Trophoblast cell (in vitro differentiated cells and primary cell): ENCODE results near the gene CWC22.
"Not testable (repeated sequence)": the region's sequence is repeated elsewhere in the genome, so short reads cannot be mapped to it uniquely, and the experiment has no call there.

Source experiments
- DNase-seq, 2 donors: peaks; one replicate each; pipeline ENCODE4 v3.0.0-alpha.2; 2016
- H2AFZ ChIP-seq: 2 replicates; pipeline ENCODE4 v1.6.1; 2013; ENCODE audit warnings: low read length, moderate library complexity, mild to moderate bottlenecking; ENCODE audit not compliant: insufficient read depth, poor library complexity
- H2AK5ac ChIP-seq: 2 replicates; pipeline ENCODE4 v1.6.1; 2013; ENCODE audit warnings: mild to moderate bottlenecking, low read length
- H2BK120ac ChIP-seq: 2 replicates; pipeline ENCODE4 v1.6.1; 2013; ENCODE audit warnings: low read length, mild to moderate bottlenecking, moderate library complexity; ENCODE audit not compliant: insufficient read depth, poor library complexity
- H2BK12ac ChIP-seq: 2 replicates; pipeline ENCODE4 v1.6.1; 2013; ENCODE audit warnings: mild to moderate bottlenecking, low read length, moderate library complexity
- H2BK5ac ChIP-seq: 2 replicates; pipeline ENCODE4 v1.6.1; 2013; ENCODE audit warnings: low read length, low read depth, moderate library complexity, mild to moderate bottlenecking; ENCODE audit not compliant: poor library complexity
- H3K14ac ChIP-seq: 2 replicates; pipeline ENCODE4 v1.6.1; 2013; ENCODE audit warnings: mild to moderate bottlenecking, low read length
- H3K18ac ChIP-seq: 2 replicates; pipeline ENCODE4 v1.6.1; 2013; ENCODE audit warnings: mild to moderate bottlenecking, low read length
- H3K23ac ChIP-seq: 2 replicates; pipeline ENCODE4 v1.6.1; 2013; ENCODE audit warnings: low read length
- H3K27ac ChIP-seq: 2 replicates; pipeline ENCODE4 v1.5.1; 2013; ENCODE audit warnings: low read depth, mild to moderate bottlenecking, inconsistent platforms, low read length, moderate library complexity
- H3K27me3 ChIP-seq: 2 replicates; pipeline ENCODE4 v1.6.1; 2013; ENCODE audit warnings: inconsistent platforms, mild to moderate bottlenecking, low read length, moderate library complexity; ENCODE audit not compliant: insufficient read depth
- H3K36me3 ChIP-seq, 2 experiments: 1 replicate in 1 of 2; 2 replicates in 1 of 2; pipeline ENCODE4 v1.6.1; 2013; ENCODE audit warnings: low read length in 2 of 2, mild to moderate bottlenecking in 2 of 2, moderate library complexity in 1 of 2; ENCODE audit not compliant: insufficient read depth in 2 of 2, control insufficient read depth in 1 of 2
- H3K4ac ChIP-seq: 2 replicates; pipeline ENCODE4 v1.6.1; 2013; ENCODE audit warnings: low read depth, mild to moderate bottlenecking, low read length, moderate library complexity
- H3K4me1 ChIP-seq, 2 experiments: 1 replicate in 1 of 2; 2 replicates in 1 of 2; pipeline ENCODE4 v1.6.1; 2013; ENCODE audit warnings: low read length in 2 of 2, mild to moderate bottlenecking in 2 of 2, moderate library complexity in 1 of 2; ENCODE audit not compliant: insufficient read depth in 2 of 2, control insufficient read depth in 1 of 2
- H3K4me2 ChIP-seq: 2 replicates; pipeline ENCODE4 v1.6.1; 2013; ENCODE audit warnings: inconsistent platforms, mild to moderate bottlenecking, low read length, moderate library complexity
- H3K4me3 ChIP-seq: 2 replicates; pipeline ENCODE4 v1.5.1; 2013; ENCODE audit warnings: mild to moderate bottlenecking, low read depth, low read length, inconsistent platforms
- H3K79me1 ChIP-seq: one replicate; pipeline ENCODE4 v1.6.1; 2013; ENCODE audit warnings: low read length
- H3K79me2 ChIP-seq: 2 replicates; pipeline ENCODE4 v1.6.1; 2013; ENCODE audit warnings: low read length, mild to moderate bottlenecking; ENCODE audit not compliant: control insufficient read depth, insufficient read depth, poor library complexity
- H3K9ac ChIP-seq: 2 replicates; pipeline ENCODE4 v1.6.1; 2013; ENCODE audit warnings: mild to moderate bottlenecking, low read length
- H3K9me3 ChIP-seq: 2 replicates; pipeline ENCODE4 v1.6.1; 2013; ENCODE audit warnings: low read depth, mild to moderate bottlenecking, control low read depth, inconsistent platforms, low read length; ENCODE audit not compliant: insufficient read depth
- H4K12ac ChIP-seq: 2 replicates; pipeline ENCODE4 v1.6.1; 2013; ENCODE audit warnings: low read depth, mild to moderate bottlenecking, low read length, moderate library complexity
- H4K8ac ChIP-seq: 2 replicates; pipeline ENCODE4 v1.6.1; 2013; ENCODE audit warnings: low read depth, mild to moderate bottlenecking, low read length, moderate library complexity
- H4K91ac ChIP-seq: one replicate; pipeline ENCODE4 v1.6.1; 2013; ENCODE audit warnings: low read depth, mild to moderate bottlenecking, low read length, moderate library complexity
- WGBS: extraction: QIAGEN DNeasy Blood & Tissue Kit; methylation state at CpG from one replicate; pipeline ENCODE4 v1.1.7; 2013; ENCODE audit warnings: missing lambda C conversion rate; ENCODE audit not compliant: insufficient read length, insufficient coverage; ENCODE audit errors: extremely low coverage; 5-methylcytosine and 5-hydroxymethylcytosine counted together

CWC22 gene

DNA sequence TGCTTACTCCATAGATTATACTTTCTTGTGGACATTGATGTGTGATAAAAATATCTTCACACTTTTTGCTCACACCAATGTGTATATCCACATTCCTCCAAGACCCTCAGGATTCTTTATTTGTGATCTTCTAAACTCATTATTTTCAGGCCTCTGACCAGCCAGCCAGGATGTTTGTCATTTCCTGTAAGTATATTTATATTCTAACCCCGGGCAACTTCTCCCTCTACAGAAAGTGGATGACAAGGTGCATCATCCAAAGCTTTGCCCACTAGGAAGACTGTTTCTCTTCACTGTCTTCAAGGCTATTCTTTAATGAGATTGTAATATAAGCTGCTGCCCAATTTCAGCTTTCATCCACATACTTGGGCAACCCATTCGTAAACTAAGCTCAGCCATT lies 3.6 kb upstream of the CWC22 start:
- Histone ChIP-seq H3K27me3 (no peaks in the 10 kb centered on the region), H3K79me1 (peaks cover 7% of the 10 kb centered on the region), H2BK120ac (no peak overlapping the region), H4K8ac (no peak overlapping the region), H3K79me2 (peaks cover 3% of the 10 kb centered on the region), H3K9ac (no peak overlapping the region), H2AK5ac (no peak overlapping the region), H3K4me3 (no peak overlapping the region), H3K27ac (no peak overlapping the region), H3K14ac (no peak overlapping the region), H3K4me2 (no peak overlapping the region), H2AFZ (no peak overlapping the region), H2BK12ac (no peak overlapping the region), H3K9me3 (no peaks in the 10 kb centered on the region), H4K91ac (no peak overlapping the region), H2BK5ac (no peak overlapping the region), H3K23ac (no peak overlapping the region), H4K12ac (no peak overlapping the region), H3K4me1 (no peaks in the 10 kb centered on the region), H3K18ac (no peak overlapping the region), H3K36me3 (no peaks in the 10 kb centered on the region), H3K4ac (no peak overlapping the region)
- no CpG with 5 or more reads among the region's 2 CpGs for WGBS
- DNase-seq: no peak

DNA sequence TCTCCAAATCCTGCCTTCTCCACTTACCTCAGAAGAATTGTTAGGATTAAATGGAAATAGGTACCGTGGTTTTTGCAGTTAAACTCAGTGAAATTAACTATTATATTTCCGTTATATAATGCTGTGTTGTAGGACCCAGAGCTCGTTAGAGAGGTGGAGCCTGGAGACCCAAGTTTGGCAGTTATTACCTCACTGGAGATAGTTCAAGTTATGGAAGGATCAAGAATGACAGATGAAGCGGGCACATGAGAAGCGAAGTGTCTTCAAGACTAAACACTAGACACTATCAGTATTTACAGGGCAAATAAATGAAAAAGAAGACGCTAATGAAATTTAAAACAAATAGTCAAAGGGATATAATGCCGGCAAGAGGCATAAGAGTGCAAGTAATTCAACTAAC lies 866 bp downstream of the CWC22 start:
- no peak overlapping the region for H3K27ac ChIP-seq
- no CpG with 5 or more reads among the region's 7 CpGs for WGBS
- H3K4ac ChIP-seq: peak overlapping the region; percentile 88
- H2BK5ac ChIP-seq: no peak overlapping the region
- peaks cover 7% of the 10 kb centered on the region for H3K79me1 ChIP-seq
- H3K14ac ChIP-seq: no peak overlapping the region
- H2BK12ac ChIP-seq: no peak overlapping the region
- H3K18ac ChIP-seq: no peak overlapping the region
- H2BK120ac ChIP-seq: no peak overlapping the region
- H3K79me2 ChIP-seq: peaks cover 3% of the 10 kb centered on the region
- H4K12ac ChIP-seq: no peak overlapping the region
- peak overlapping the region; percentile 90 for H3K4me3 ChIP-seq
- H3K27me3 ChIP-seq: no peaks in the 10 kb centered on the region
- H3K9me3 ChIP-seq: no peaks in the 10 kb centered on the region
- H4K91ac ChIP-seq: no peak overlapping the region
- H3K4me2 ChIP-seq: peak overlapping the region; percentile 56
- H2AFZ ChIP-seq: no peak overlapping the region
- H3K4me1 ChIP-seq: no peaks in the 10 kb centered on the region
- H4K8ac ChIP-seq: no peak overlapping the region
- no peaks in the 10 kb centered on the region for H3K36me3 ChIP-seq
- peak in 1 of 2 donors; percentile 3 for DNase-seq
- no peak overlapping the region for H2AK5ac ChIP-seq
- H3K23ac ChIP-seq: no peak overlapping the region
- no peak overlapping the region for H3K9ac ChIP-seq

DNA sequence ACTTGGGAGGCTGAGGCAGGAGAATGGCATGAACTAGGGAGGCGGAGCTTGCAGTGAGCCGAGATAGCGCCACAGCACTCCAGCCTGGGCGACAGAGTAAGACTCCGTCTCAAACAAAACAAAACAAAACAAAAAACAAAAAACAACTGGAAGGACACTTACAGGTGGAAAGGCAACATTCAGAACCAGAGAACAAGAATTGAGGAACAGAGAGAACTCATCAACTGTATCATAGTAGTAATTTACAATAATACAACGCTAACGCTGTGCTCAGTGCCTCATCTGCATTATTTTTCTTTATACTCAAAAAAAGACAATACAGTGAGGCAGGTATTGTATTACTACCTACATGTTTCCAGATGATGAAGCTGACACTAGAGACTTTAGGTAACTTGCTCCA lies 1.6 kb downstream of the CWC22 start:
- not testable (repeated sequence) for H3K36me3 ChIP-seq, H2AK5ac ChIP-seq, H4K12ac ChIP-seq, H3K9ac ChIP-seq, H4K8ac ChIP-seq, H3K27ac ChIP-seq, H2BK120ac ChIP-seq, H3K79me1 ChIP-seq, H4K91ac ChIP-seq, H3K14ac ChIP-seq, H3K79me2 ChIP-seq, H3K27me3 ChIP-seq, H3K23ac ChIP-seq, H3K9me3 ChIP-seq, H3K18ac ChIP-seq, H3K4me2 ChIP-seq, H3K4me3 ChIP-seq, H2BK5ac ChIP-seq, H3K4me1 ChIP-seq, DNase-seq, H2BK12ac ChIP-seq, H2AFZ ChIP-seq
- H3K4ac ChIP-seq: peak overlapping the region; percentile 42
- WGBS: no CpG with 5 or more reads among the region's 7 CpGs

- H3K4me2 ChIP-seq: no peak overlapping the region
- no CpG with 5 or more reads among the region's 5 CpGs for WGBS
- no peak overlapping the region for H3K27ac ChIP-seq
- no peaks in the 10 kb centered on the region for H3K4me1 ChIP-seq
- H2BK5ac ChIP-seq: no peak overlapping the region
- H4K8ac ChIP-seq: no peak overlapping the region
- peaks cover 3% of the 10 kb centered on the region for H3K79me2 ChIP-seq
- no peak overlapping the region for H4K12ac ChIP-seq
- H3K4me3 ChIP-seq: no peak overlapping the region
- DNase-seq: no peak
- H3K9me3 ChIP-seq: no peaks in the 10 kb centered on the region
- no peak overlapping the region for H3K18ac ChIP-seq
- H3K79me1 ChIP-seq: peaks cover 7% of the 10 kb centered on the region
- no peak overlapping the region for H3K9ac ChIP-seq
- no peaks in the 10 kb centered on the region for H3K27me3 ChIP-seq
- H3K14ac ChIP-seq: no peak overlapping the region
- no peak overlapping the region for H3K4ac ChIP-seq
- H2BK120ac ChIP-seq: no peak overlapping the region
- H4K91ac ChIP-seq: no peak overlapping the region
- H2BK12ac ChIP-seq: no peak overlapping the region
- no peak overlapping the region for H3K23ac ChIP-seq
- H3K36me3 ChIP-seq: no peaks in the 10 kb centered on the region
- H2AFZ ChIP-seq: no peak overlapping the region
- H2AK5ac ChIP-seq: no peak overlapping the region
These were observed 2.4 kb downstream of the CWC22 start for GRCh38 chr2:180004731-180005130.
